ENCODE measurements around the gene SLC7A8.

Gene SLC7A8

DNA sequence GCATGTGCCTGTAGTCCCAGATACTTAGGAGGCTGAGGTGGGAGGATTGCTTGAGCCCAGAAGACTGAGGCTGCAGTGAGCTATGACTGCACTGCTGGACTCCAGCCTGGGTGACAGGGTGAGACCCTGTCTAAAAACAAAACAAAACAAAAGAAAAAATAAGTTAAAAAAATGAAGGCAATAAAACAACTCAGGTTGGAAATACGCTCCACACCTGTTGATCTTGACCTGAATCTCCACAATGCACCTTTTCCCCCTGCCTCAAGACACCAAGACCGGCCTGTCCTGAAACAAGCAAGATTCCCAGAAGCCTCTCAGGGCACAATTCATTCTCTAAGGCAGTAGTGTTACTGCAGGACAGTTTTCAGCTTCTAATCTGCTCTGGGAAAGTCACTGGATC, 43.6 kb downstream of the SLC7A8 start:
- no peaks in the 10 kb centered on the region for H3K79me2 ChIP-seq (ENCODE audit: low read length)
- H3K4me2 ChIP-seq (ENCODE audit: low read length): no peak overlapping the region
- H2AFZ ChIP-seq (ENCODE audit: low read depth, low read length): no peak overlapping the region
- TF ChIP-seq CTCF (IDR thresholded peaks at IDR 0.05; ENCODE audit: low read depth, low read length): no peak
- no peak for TF ChIP-seq EZH2phosphoT487 (IDR thresholded peaks at IDR 0.05; ENCODE audit: low read depth)
- H3K27ac ChIP-seq (ENCODE audit: low read length): no peak overlapping the region
- H3K27me3 ChIP-seq (ENCODE audit: low read depth, low read length): peaks cover 13% of the 10 kb centered on the region
- H4K20me1 ChIP-seq (ENCODE audit: insufficient read depth, low read length): no peaks in the 10 kb centered on the region
- H3K36me3 ChIP-seq (replicated peaks; ENCODE audit: low read depth, low read length): no peaks in the 10 kb centered on the region
- H3K4me3 ChIP-seq (ENCODE audit: low read length): no peak overlapping the region
- H3K9me3 ChIP-seq (ENCODE audit: insufficient read depth, low read length): no peaks in the 10 kb centered on the region
- no peak overlapping the region for H3K9ac ChIP-seq (ENCODE audit: low read length)
- no peaks in the 10 kb centered on the region for H3K4me1 ChIP-seq (ENCODE audit: low read length)

DNA sequence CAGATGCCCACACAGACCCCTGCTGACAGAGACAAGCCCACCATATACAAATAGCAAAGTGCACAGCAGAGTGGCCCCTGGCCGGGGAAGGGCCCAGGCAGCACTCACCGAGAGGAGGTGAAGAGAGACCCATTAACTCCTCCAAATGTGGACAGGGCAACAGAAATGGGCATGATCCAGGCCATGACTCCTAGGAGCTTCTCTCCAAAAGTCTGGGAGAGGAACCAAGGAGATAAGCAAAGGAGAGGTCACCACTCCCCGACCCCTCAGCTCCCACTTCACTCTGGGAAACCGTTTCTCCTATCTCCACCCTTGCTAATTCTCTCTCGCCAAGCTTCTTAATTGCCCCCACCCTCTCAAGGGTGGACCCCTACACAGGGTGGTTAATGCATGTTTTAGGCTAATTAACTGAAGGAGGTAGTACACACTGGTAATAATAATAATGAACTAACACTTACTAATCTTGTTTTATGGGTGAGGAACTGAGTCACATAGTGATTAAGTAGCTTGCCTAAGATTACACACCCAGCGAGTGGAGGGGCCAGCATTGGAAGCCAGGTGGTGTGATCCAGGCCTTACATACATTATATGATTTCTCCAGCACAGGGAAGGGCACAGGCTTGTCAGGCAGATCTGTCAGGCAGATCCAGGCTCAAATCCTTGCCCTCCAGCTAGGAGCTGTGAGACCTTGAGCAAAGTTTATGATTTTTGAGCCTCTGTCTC, 45.5 kb downstream of the SLC7A8 start:
- H3K4me2 ChIP-seq (ENCODE audit: low read length): no peak overlapping the region
- no peak overlapping the region for H2AFZ ChIP-seq (ENCODE audit: low read depth, low read length)
- H4K20me1 ChIP-seq (ENCODE audit: insufficient read depth, low read length): no peaks in the 10 kb centered on the region
- no peaks in the 10 kb centered on the region for H3K9me3 ChIP-seq (ENCODE audit: insufficient read depth, low read length)
- H3K79me2 ChIP-seq (ENCODE audit: low read length): no peaks in the 10 kb centered on the region
- H3K9ac ChIP-seq (ENCODE audit: low read length): no peak overlapping the region
- no peak overlapping the region for H3K27ac ChIP-seq (ENCODE audit: low read length)
- no peaks in the 10 kb centered on the region for H3K4me1 ChIP-seq (ENCODE audit: low read length)
- peaks cover 4% of the 10 kb centered on the region for H3K27me3 ChIP-seq (ENCODE audit: low read depth, low read length)
- no peaks in the 10 kb centered on the region for H3K36me3 ChIP-seq (replicated peaks; ENCODE audit: low read depth, low read length)
- TF ChIP-seq CTCF (IDR thresholded peaks at IDR 0.05; ENCODE audit: low read depth, low read length) (no peak), EZH2phosphoT487 (IDR thresholded peaks at IDR 0.05; ENCODE audit: low read depth) (no peak)
- no peak overlapping the region for H3K4me3 ChIP-seq (ENCODE audit: low read length)

DNA sequence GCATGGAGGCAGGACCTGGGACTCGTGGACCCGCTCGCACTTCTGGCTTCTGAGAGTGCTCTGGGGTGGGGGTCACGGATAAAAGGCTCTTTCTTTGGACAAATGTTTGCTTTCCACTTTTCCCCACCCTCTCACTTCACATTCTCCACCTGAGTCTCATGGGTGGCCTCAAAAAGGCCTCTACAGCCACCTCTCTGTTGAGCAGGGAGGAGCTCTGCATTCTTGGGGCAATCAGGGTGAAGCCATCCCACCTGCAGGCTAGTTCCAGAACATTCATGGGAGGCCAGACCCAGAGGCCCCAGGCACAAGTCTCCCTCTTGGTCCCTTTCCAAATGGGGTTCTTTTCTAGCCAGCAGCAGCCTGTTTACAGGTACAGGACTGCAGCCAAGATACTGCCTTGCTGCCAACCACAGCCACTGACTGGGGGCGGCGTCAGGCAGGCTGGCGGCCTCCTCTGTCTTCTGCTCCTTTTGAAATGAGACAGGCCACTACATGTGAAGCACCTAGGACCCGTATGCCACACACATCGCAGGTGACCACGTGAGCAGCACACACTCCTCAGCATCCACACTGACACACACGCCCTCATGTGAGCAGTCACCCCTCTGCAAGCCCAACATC, 46.2 kb downstream of the SLC7A8 start:
- no peaks in the 10 kb centered on the region for H3K79me2 ChIP-seq (ENCODE audit: low read length)
- H4K20me1 ChIP-seq (ENCODE audit: insufficient read depth, low read length): no peaks in the 10 kb centered on the region
- no peak overlapping the region for H3K9ac ChIP-seq (ENCODE audit: low read length)
- no peak overlapping the region for H3K4me2 ChIP-seq (ENCODE audit: low read length)
- no peak overlapping the region for H3K4me3 ChIP-seq (ENCODE audit: low read length)
- H3K36me3 ChIP-seq (replicated peaks; ENCODE audit: low read depth, low read length): no peaks in the 10 kb centered on the region
- no peak overlapping the region for H3K27ac ChIP-seq (ENCODE audit: low read length)
- H3K4me1 ChIP-seq (ENCODE audit: low read length): no peaks in the 10 kb centered on the region
- H3K9me3 ChIP-seq (ENCODE audit: insufficient read depth, low read length): no peaks in the 10 kb centered on the region
- no peak overlapping the region for H2AFZ ChIP-seq (ENCODE audit: low read depth, low read length)
- no peak for TF ChIP-seq EZH2phosphoT487 (IDR thresholded peaks at IDR 0.05; ENCODE audit: low read depth)
- no peak for TF ChIP-seq CTCF (IDR thresholded peaks at IDR 0.05; ENCODE audit: low read depth, low read length)
- H3K27me3 ChIP-seq (ENCODE audit: low read depth, low read length): no peaks in the 10 kb centered on the region

- Histone ChIP-seq H3K27me3 (ENCODE audit: low read depth, low read length) (no peaks in the 10 kb centered on the region), H3K9me3 (ENCODE audit: insufficient read depth, low read length) (no peaks in the 10 kb centered on the region), H3K4me2 (ENCODE audit: low read length) (no peak overlapping the region), H3K9ac (ENCODE audit: low read length) (no peak overlapping the region), H3K4me3 (ENCODE audit: low read length) (no peak overlapping the region), H3K79me2 (ENCODE audit: low read length) (no peaks in the 10 kb centered on the region), H4K20me1 (ENCODE audit: insufficient read depth, low read length) (no peaks in the 10 kb centered on the region), H3K36me3 (replicated peaks; ENCODE audit: low read depth, low read length) (no peaks in the 10 kb centered on the region), H3K4me1 (ENCODE audit: low read length) (no peaks in the 10 kb centered on the region), H2AFZ (ENCODE audit: low read depth, low read length) (no peak overlapping the region), H3K27ac (ENCODE audit: low read length) (no peak overlapping the region)
- no peak for TF ChIP-seq CTCF (IDR thresholded peaks at IDR 0.05; ENCODE audit: low read depth, low read length)
- TF ChIP-seq EZH2phosphoT487 (IDR thresholded peaks at IDR 0.05; ENCODE audit: low read depth): no peak
Measured at GRCh38 chr14:23136566-23137133, 46.8 kb downstream of the SLC7A8 start.
